ENCODE results near the gene PPP1R8.

GRCh38 chr1:27835046-27835445 lies 4.5 kb downstream of the PPP1R8 start:
- no peak for TF ChIP-seq CTCF (IDR thresholded peaks at IDR 0.05; ENCODE audit: low read depth, low read length, missing input control)
- no peak for TF ChIP-seq REST (IDR thresholded peaks at IDR 0.05)
- no peak for TF ChIP-seq RAD21 (IDR thresholded peaks at IDR 0.05)
- TF ChIP-seq SP1 (IDR thresholded peaks at IDR 0.05), result no peak
- no peak for TF ChIP-seq RXRA (IDR thresholded peaks at IDR 0.05)
- TF ChIP-seq GABPA (IDR thresholded peaks at IDR 0.05 in 1 of 2, conservative IDR thresholded peaks at IDR 0.05 in 1 of 2), result no peak
- no peak for TF ChIP-seq EGR1 (IDR thresholded peaks at IDR 0.05; ENCODE audit: low read depth in 2 of 2)
- no peak for TF ChIP-seq TAF1 (conservative IDR thresholded peaks at IDR 0.05)
- TF ChIP-seq JUND (IDR thresholded peaks at IDR 0.05), result no peak
- no peak for TF ChIP-seq MAX (IDR thresholded peaks at IDR 0.05)
- TF ChIP-seq ATF3 (IDR thresholded peaks at IDR 0.05), result no peak
